GM04503 (cell line): ENCODE measurements around the gene DCXR.

ENCODE experiments used
- DNase-seq: peaks from one replicate; pipeline ENCODE4 v3.0.0-alpha.2; 2012; ENCODE audit warnings: low read depth

The DCXR gene

GRCh38 chr17:82037092-82037888 lies at the start of gene DCXR:
TSS of gene DCXR (minus strand) at chr17:82037697. CDS start at chr17:82037682, 15 bp downstream.
- DNase-seq, result peak; percentile 55

DNA sequence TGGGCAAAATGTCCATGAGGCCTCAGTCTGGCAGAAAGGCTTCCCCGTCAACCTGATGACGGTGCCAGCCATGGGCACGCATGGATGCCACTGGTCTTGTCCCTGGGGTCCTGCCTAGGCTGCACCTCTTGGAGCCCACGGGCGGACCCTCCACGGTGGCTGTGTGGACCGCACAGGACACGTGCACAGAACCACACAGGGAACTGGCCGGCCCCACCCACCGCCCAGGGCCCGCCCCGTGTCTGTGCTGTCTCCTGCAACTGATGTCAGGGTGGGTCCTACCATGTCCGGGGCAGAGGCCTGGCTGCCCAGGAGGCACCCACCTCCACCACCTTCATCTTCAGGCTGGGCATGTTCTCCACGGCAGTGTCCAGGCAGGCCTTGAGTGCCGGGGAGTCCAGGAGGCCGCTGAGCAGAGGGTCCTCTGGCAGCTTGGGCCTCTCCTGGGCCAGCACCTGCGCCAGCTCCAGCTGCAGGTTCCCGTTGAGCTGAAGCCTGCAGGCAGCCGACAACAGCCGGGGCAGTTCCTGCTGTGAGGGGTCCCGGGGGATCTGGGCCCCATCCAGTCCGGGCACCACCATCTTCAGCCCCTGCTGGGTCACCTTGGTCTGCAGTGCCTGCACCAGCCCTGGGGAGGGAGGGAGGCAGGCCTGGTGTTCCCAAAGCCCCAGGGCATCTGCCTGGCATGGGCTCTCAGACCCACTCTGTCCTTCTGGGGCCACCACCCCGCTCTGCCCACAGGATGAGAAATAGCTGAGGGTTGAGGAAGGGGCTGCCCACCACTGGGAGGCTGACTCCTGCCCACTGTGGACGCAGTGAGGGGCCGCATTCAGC lies 48.7 kb upstream of the DCXR start:
- no peak for DNase-seq

DNA sequence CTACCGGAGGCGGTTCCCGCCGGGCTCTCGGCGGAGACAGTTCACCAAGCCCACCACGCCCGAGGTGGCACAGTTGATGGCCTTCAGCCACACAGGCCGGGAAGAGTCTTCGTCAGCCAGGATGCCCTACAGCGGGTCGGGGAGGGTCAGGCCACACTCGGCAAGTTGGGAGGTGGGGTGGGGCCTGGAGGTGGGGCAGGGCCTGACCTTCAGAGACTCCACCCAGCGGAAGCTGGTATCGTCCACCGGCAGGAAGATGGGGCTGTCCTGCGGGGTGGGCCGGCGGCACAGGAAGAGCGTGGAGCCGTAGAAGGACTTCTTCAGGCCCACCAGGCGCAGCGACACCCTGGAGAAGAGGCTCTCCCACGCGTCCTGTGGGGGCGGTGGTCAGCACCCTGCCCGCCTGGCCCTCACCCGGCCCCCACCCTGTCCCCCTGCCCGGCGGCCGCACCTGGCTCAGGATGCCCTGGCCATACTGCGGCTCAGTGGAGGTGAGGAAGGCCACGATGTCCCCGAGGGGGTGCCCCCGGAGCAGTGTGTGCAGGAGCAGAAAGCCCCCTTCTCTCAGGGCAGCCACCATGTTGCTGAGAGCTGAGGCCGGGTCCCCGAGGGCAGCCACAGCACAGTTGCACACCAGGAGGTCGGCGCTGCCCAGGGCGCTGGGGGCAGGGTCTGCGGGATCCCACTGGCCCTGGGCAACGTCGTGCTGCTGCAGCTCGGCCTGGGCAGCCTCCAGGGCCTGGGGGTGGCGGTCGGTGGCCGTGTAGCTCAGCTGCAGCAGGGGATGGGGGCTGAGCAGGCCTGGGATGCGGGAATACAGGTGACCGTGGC lies 47.7 kb upstream of the DCXR start:
- no peak for DNase-seq

- no peak for DNase-seq
These were observed 47.0 kb upstream of the DCXR start for GRCh38 chr17:82084373-82085030.

- no peak for DNase-seq
These were observed 46.2 kb upstream of the DCXR start for GRCh38 chr17:82083533-82084359.

GRCh38 chr17:82083009-82083408 lies 45.5 kb upstream of the DCXR start:
- no peak for DNase-seq

DNA sequence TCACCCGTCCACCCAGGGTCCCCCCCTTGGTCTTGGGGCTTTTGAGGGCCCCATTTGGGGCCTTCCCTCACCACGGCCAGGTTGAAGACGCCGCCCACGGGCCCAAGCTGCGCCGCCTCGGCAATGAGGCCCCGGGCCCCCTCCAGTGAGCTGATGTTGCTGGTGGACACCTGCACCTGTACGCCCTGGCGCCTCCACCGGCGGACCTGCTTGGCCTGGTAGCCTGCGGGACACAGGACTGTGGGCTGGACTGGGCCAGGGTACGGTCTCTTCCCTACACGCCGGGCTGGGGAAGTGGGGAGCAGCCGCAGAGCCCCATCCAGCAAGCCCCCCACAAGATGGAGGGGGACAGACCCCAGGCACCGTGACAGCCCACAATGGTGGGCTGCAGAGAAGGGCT lies 45.0 kb upstream of the DCXR start:
- no peak for DNase-seq

GRCh38 chr17:82081966-82082365 lies 44.5 kb upstream of the DCXR start:
- DNase-seq, result no peak

DNA sequence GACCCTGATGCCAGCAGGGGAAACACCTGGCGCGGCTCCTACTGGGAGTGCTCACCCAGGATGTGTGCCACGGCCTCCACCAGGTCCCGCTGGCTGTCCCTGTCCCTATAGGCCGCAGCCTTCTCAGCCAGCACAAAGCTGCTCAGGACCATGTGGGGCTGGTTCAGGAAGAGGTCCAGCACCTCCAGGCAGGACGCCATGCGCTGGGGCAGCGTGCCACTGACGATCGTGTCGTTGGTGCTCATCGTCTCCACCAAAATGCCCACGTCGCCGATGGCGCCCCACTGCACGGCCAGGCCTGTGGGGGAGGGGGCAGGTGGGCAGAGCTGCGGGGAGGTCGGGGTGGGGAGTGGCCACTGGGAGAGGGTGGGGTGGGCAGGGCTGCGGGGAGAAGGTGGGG lies 44.0 kb upstream of the DCXR start:
- no peak for DNase-seq

GRCh38 chr17:82080789-82081464 lies 43.4 kb upstream of the DCXR start:
- no peak for DNase-seq

DNA sequence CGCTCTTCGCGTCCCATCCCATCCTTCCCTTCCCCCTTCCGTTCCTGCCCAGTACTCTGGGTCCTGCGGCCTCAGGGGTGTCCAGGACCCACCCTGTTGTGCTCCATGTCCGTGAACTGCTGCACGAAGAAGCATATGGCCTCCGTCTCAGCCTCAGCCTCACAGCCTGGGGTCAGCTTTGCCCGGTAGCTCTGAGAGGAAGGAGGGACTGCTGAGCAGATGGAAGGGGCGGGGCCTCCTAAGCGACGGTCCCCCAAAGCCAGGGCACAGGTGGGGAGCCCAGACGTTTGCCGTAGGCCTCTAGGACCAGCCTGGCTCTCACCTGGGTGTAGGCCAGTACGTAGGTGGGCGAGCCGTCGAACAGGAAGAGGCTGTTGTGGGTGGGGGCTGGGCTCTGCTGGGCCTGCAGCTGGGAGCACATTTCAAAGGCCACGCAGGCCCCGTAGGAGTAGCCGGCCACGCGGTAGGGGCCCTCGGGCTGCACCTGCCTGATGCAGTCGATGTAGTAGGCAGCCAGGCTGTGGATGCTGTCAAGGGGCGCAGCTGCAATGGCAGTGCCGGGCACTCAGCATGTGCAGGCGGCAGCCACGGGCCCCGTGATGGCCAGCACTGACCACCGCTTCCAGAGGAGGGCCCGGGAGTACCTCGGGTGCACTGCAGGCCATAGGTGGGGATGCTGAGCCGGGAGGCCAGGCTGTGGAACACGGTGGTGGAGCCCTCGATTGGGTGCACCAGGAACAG lies 42.7 kb upstream of the DCXR start:
- DNase-seq, result no peak

DNA sequence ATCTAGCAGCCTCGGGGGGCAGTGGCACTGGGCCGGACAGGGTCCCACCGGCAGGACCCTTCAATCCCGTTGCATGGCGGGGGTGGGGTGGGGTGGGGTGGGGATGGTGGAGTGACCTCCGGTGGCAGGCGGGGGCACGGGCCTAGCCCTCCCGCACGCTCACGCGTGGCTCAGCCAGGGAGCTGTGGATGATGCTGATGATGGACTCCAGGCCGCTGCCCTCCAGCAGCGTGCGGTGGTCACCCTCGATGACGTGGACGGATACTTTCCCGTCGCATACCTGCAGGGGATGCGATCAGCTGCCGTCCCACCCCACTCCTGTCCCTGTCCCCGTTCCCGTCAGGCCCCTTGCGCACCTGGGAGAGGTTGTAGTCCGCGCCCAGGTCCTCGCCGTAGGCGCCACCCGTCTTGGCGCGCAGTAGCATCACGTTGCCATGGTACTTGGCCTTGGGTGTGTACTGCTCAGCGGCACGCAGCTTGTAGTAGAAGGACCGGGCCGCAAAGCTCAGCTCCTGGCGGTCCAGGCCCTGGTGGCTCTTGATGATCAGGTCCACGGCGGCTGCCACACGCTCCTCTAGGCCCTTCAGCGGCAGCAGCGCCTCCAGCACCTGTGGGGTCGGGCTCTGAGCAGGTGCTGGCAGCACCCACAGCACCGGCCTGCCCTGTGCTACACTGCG lies 41.6 kb upstream of the DCXR start:
- no peak for DNase-seq

GRCh38 chr17:82078433-82078832 lies 40.9 kb upstream of the DCXR start:
- no peak for DNase-seq

DNA sequence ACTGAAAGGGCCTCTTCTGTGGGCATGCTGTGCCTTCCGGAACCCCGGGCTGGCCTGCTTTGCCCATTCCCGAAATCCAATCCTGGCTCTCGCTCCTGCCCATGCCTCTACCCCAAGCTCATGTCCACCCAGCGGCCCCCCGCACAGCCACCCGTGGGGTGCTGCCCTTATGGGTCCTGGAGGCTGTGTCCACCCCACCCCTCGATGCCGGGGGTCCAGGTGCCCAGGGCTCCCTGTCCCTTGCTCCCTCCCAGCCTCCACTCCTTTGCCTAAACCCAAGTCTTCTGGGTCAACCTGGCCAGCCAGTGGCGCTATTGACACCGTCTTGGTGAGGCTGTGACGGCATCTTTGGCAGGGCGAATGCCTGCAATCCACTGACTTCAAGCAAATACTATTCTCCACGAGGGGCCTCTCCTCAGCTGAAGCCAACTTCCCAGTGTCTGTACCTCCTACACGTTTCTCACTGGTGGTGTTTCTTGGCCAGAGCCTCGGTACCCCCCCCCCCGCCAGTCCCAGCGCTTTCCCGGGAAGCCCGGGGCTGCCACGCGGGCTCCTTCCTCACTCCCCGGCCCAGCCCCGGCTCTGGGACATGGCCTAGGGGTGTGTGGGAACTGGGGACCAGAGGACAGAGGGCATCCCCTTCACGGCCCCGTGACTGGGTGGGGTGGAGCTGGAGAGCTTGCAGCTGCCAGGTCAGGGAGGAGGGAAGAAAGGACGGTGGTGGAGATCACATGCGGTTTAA lies 40.3 kb upstream of the DCXR start:
- no peak for DNase-seq

DNA sequence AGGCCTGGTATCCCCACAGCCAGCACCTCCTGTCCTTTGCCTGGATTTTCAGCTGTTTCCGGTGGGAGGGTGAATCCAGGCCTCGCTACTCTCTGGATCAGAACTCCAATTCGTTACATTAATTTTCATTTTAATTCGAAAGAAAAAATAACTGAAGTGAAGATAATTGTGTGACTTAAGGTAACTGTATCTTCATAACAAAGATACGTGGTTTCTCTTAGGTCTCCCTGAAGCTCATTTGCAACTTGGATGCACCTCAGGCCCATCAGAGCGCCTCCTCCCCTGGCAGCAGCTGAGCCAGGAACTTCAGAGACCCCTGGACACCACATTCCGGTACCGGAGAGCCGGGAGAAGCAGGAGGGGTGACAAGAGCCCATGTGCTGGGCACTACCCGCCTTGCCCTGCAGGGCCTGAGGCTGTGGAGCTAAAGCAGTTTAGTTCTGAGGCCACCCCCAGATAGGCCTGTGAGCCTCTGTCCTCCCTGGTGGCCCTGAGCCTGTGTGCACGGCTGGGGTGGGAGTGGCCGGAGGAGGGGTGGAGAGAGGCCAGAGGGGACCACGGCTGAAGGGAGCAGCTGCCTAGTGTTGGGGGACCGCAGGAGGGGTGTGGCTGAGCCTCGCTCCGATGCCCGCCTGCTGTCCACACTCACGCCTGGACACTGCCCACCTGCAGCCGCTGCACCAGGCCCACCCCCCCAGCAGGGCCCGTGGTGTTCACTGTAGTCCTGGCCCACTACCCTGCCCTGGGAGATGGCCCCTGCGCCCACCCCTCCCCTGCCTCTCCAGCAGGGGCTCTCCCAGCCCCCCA lies 39.5 kb upstream of the DCXR start:
- DNase-seq, result no peak

GRCh38 chr17:82076018-82076784 lies 38.7 kb upstream of the DCXR start:
- no peak for DNase-seq

- no peak for DNase-seq
These were observed 35.9 kb upstream of the DCXR start for GRCh38 chr17:82073446-82073845.
